ENCODE results near the gene FOXP4. TPM values are rescaled to one million over a fixed set of nuclear protein-coding genes. Genes with fewer than 3 reads are reported as not detected.
A peak's percentile ranks its signal among the peaks of the same experiment; 100 is the strongest.

The FOXP4 gene
- total and polyA plus RNA-seq, 7 donors = 4.1 to 19.5 (median 12.7) TPM

GRCh38 chr6:41563060-41563776, 17.0 kb downstream of the FOXP4 start:
- no peak overlapping the region for H3K27ac ChIP-seq

GRCh38 chr6:41564448-41565142, 18.4 kb downstream of the FOXP4 start:
- H3K9me3 ChIP-seq = no peaks in the 10 kb centered on the region
- no peak for DNase-seq
- TF ChIP-seq POLR2AphosphoS5 (IDR thresholded peaks at IDR 0.05) = no peak
- TF ChIP-seq EP300 (IDR thresholded peaks at IDR 0.05) = no peak
- whole genome bisulfite sequencing, 2 donors = 96% methylated on average over 5 of the region's 5 CpGs
- H3K27ac ChIP-seq = no peak overlapping the region
- peaks cover 10 to 23% (median 17%) of the 10 kb centered on the region in 4 donors for H3K36me3 ChIP-seq
- no peak overlapping the region for H3K4me3 ChIP-seq
- intact Hi-C loops (cut with DNase I) = no loop called here
- peaks cover 0 to 63% (median 34%) of the 10 kb centered on the region in 4 donors for H3K4me1 ChIP-seq
- no peaks in the 10 kb centered on the region for H3K27me3 ChIP-seq

More at GRCh38 chr6:41563060-41563776, 17.0 kb downstream of the FOXP4 start:
- H3K4me3 ChIP-seq = no peak overlapping the region
- H3K36me3 ChIP-seq = peaks cover 10 to 23% (median 17%) of the 10 kb centered on the region in 4 donors
- WGBS, 2 donors = 82 to 88% methylated on average over 8 of the region's 8 CpGs
- H3K27me3 ChIP-seq = no peaks in the 10 kb centered on the region
- TF ChIP-seq CTCF (IDR thresholded peaks at IDR 0.05) = no peak
- TF ChIP-seq EP300 (IDR thresholded peaks at IDR 0.05) = no peak
- intact Hi-C loops (cut with DNase I) = no loop called here
- DNase-seq = no peak
- peaks cover 0 to 56% (median 28%) of the 10 kb centered on the region in 4 donors for H3K4me1 ChIP-seq
- no peaks in the 10 kb centered on the region for H3K9me3 ChIP-seq

GRCh38 chr6:41565701-41566100, 19.5 kb downstream of the FOXP4 start:
- Histone ChIP-seq H3K4me3 (no peak overlapping the region), H3K36me3 (peaks cover 10 to 23% (median 17%) of the 10 kb centered on the region in 4 donors), H3K27me3 (no peaks in the 10 kb centered on the region), H3K9me3 (no peaks in the 10 kb centered on the region), H3K27ac (no peak overlapping the region), H3K4me1 (peaks cover 0 to 63% (median 38%) of the 10 kb centered on the region in 4 donors)
- 95 to 96% methylated on average over 13 of the region's 13 CpGs for WGBS, 2 donors
- DNase-seq = no peak
- intact Hi-C loops (cut with DNase I) = no loop called here
- TF ChIP-seq POLR2AphosphoS5 (IDR thresholded peaks at IDR 0.05) (no peak), EP300 (IDR thresholded peaks at IDR 0.05) (no peak), POLR2A (IDR thresholded peaks at IDR 0.05) (no peak), CTCF (IDR thresholded peaks at IDR 0.05) (no peak)

- no peak for DNase-seq
- Histone ChIP-seq H3K36me3 (peaks cover 10 to 23% (median 17%) of the 10 kb centered on the region in 4 donors), H3K27ac (peak overlapping the region in 1 of 4 donors; percentile 77), H3K27me3 (no peaks in the 10 kb centered on the region), H3K9me3 (no peaks in the 10 kb centered on the region), H3K4me3 (no peak overlapping the region), H3K4me1 (peaks cover 0 to 64% (median 43%) of the 10 kb centered on the region in 4 donors)
- intact Hi-C loops (cut with DNase I) = no loop called here
- WGBS, 2 donors = 98% methylated on average over 1 of the region's 1 CpG
- TF ChIP-seq POLR2AphosphoS5 (IDR thresholded peaks at IDR 0.05) (no peak), EP300 (IDR thresholded peaks at IDR 0.05) (no peak), POLR2A (IDR thresholded peaks at IDR 0.05) (no peak), CTCF (IDR thresholded peaks at IDR 0.05) (no peak)
These were observed 20.8 kb downstream of the FOXP4 start for GRCh38 chr6:41566961-41567360.

GRCh38 chr6:41567684-41568083, 21.5 kb downstream of the FOXP4 start:
- H3K36me3 ChIP-seq = peaks cover 10 to 23% (median 17%) of the 10 kb centered on the region in 4 donors
- no peak overlapping the region for H3K4me3 ChIP-seq
- no peak for DNase-seq
- 92 to 94% methylated on average over 1 of the region's 1 CpG for WGBS, 2 donors
- H3K9me3 ChIP-seq = no peaks in the 10 kb centered on the region
- peak overlapping the region in 2 of 4 donors; percentile 70 to 77 for H3K27ac ChIP-seq
- intact Hi-C loops (cut with DNase I) = no loop called here
- peaks cover 0 to 61% (median 42%) of the 10 kb centered on the region in 4 donors for H3K4me1 ChIP-seq
- TF ChIP-seq CTCF (IDR thresholded peaks at IDR 0.05) (no peak), POLR2AphosphoS5 (IDR thresholded peaks at IDR 0.05) (no peak), EP300 (IDR thresholded peaks at IDR 0.05) (no peak), POLR2A (IDR thresholded peaks at IDR 0.05) (no peak)
- H3K27me3 ChIP-seq = no peaks in the 10 kb centered on the region

All from sigmoid colon (tissue), 7 donors.